Endothelial cell of umbilical vein (primary cell): ENCODE measurements around the gene HECTD4. TPM values are rescaled to one million over a fixed set of nuclear protein-coding genes. Genes with fewer than 3 reads are reported as not detected.

Experiments
- BruUV-seq: library from RNA; stranded (reverse); fragments of 400-500 nt; replicated peaks from 2 replicates; lab custom pipeline; 2021; lab: Mats Ljungman, UMichigan
- CTCF ChIA-PET: fragments of 300-600, 350-600 bp; sonication (Branson Sonifier 250); formaldehyde crosslinking; loops from one replicate; lab custom pipeline; 2021; ENCODE audit warnings: antibody characterized with exemption, inconsistent platforms; lab: Charles Lee
- POLR2A ChIA-PET: fragments of 300-600, 350-600 bp; sonication (Branson Sonifier 250); formaldehyde crosslinking; loops from one replicate; lab custom pipeline; 2021; ENCODE audit warnings: antibody characterized with exemption, inconsistent platforms; lab: Charles Lee
- DNase-seq: peaks from one replicate; pipeline ENCODE4 v3.0.0-alpha.2; 2011; ENCODE audit warnings: low read depth, low spot score
- FAIRE-seq: peaks from 2 replicates; lab custom pipeline; 2011; peaks lifted over from hg19 to GRCh38; lab: Jason Lieb, UNC
- H2AFZ ChIP-seq: 2 replicates; pipeline ENCODE4 v1.6.0; 2012; ENCODE audit warnings: low read depth, low read length, control low read depth, inconsistent platforms
- H3K27ac ChIP-seq: 2 replicates; pipeline ENCODE4 v1.5.1; 2011; ENCODE audit warnings: low read depth, mild to moderate bottlenecking, control low read depth, low read length, moderate library complexity; ENCODE audit not compliant: insufficient read depth
- H3K27me3 ChIP-seq, 2 experiments: 2 replicates each; pipeline versions ENCODE4 v1.6.0 to v1.6.1; 2011; ENCODE audit warnings: low read length in 2 of 2, mixed read lengths in 1 of 2; ENCODE audit not compliant: control insufficient read depth in 2 of 2, insufficient read depth in 2 of 2
- H3K36me3 ChIP-seq, 2 experiments: 2 replicates in 1 of 2; 3 replicates in 1 of 2; pipeline ENCODE4 v1.5.1; 2011; ENCODE audit warnings: low read length in 2 of 2, mild to moderate bottlenecking in 1 of 2, moderate library complexity in 1 of 2; ENCODE audit not compliant: control insufficient read depth in 2 of 2, insufficient read depth in 2 of 2; ENCODE audit errors: extremely low read depth in 1 of 2
- H3K4me1 ChIP-seq: 3 replicates; pipeline ENCODE4 v1.5.1; 2011; ENCODE audit warnings: mild to moderate bottlenecking, low read length; ENCODE audit not compliant: control insufficient read depth, insufficient read depth; ENCODE audit errors: extremely low read depth
- H3K4me2 ChIP-seq: 2 replicates; pipeline ENCODE4 v1.6.1; 2011; ENCODE audit warnings: low read length, control low read depth, mixed read lengths; ENCODE audit not compliant: insufficient read depth
- H3K4me3 ChIP-seq, 3 experiments: fragments of 200-600 bp in 1 of 3; sonication (generic), shearing (Covaris generic) in 1 of 3; replicated peaks in 1 of 3; 2 replicates each; pipeline ENCODE4 v1.5.1; 2011 to 2016; ENCODE audit warnings: control low read depth in 3 of 3, low read length in 3 of 3, mild to moderate bottlenecking in 2 of 3, inconsistent platforms in 1 of 3, low read depth in 1 of 3, moderate library complexity in 1 of 3; ENCODE audit not compliant: insufficient read depth in 1 of 3
- H3K79me2 ChIP-seq: 2 replicates; pipeline ENCODE4 v1.6.0; 2012; ENCODE audit warnings: low read length, inconsistent platforms; ENCODE audit not compliant: control insufficient read depth, insufficient read depth
- H3K9ac ChIP-seq: replicated peaks from 2 replicates; pipeline ENCODE3; 2011; ENCODE audit warnings: low read length, control low read depth; ENCODE audit not compliant: insufficient read depth; ENCODE audit errors: extremely low read depth
- H3K9me1 ChIP-seq: replicated peaks from 3 replicates; pipeline ENCODE4 v1.6.0; 2011; ENCODE audit warnings: mild to moderate bottlenecking, low read length; ENCODE audit not compliant: control insufficient read depth, insufficient read depth; ENCODE audit errors: extremely low read depth
- H3K9me3 ChIP-seq: replicated peaks from 2 replicates; pipeline ENCODE4 v1.5.1; 2012; ENCODE audit warnings: low read length, inconsistent platforms; ENCODE audit not compliant: control insufficient read depth, insufficient read depth
- H4K20me1 ChIP-seq: replicated peaks from 2 replicates; pipeline ENCODE3; 2011; ENCODE audit warnings: mild to moderate bottlenecking, low read length; ENCODE audit not compliant: control insufficient read depth, insufficient read depth; ENCODE audit errors: extremely low read depth
- CTCF ChIP-seq, 2 donors: IDR thresholded peaks; 1 replicate in 1 of 2; 2 replicates in 1 of 2; pipeline ENCODE4 v1.5.1; 2011; ENCODE audit warnings: low read length in 2 of 2, mild to moderate bottlenecking in 2 of 2, moderate library complexity in 2 of 2, control low read depth in 1 of 2, inconsistent platforms in 1 of 2, low read depth in 1 of 2; ENCODE audit not compliant: insufficient read depth in 1 of 2; ENCODE audit errors: extremely low read depth in 1 of 2
- EZH2 ChIP-seq: IDR thresholded peaks from 2 replicates; pipeline ENCODE4 v1.6.1; 2012; ENCODE audit warnings: borderline replicate concordance, low read depth, mild to moderate bottlenecking, moderate library complexity, low read length, inconsistent platforms; ENCODE audit not compliant: severe bottlenecking
- FOS ChIP-seq: IDR thresholded peaks from 2 replicates; pipeline ENCODE4 v1.6.1; 2011; ENCODE audit warnings: mild to moderate bottlenecking, low read length, moderate library complexity, borderline replicate concordance; ENCODE audit not compliant: insufficient read depth
- GATA2 ChIP-seq: IDR thresholded peaks from 2 replicates; pipeline ENCODE4 v1.7.0; 2011; ENCODE audit warnings: low read depth, mild to moderate bottlenecking, moderate library complexity, mixed read lengths, low read length; ENCODE audit not compliant: insufficient read length, insufficient read depth
- JUN ChIP-seq: IDR thresholded peaks from 2 replicates; pipeline ENCODE4 v1.6.1; 2011; ENCODE audit warnings: borderline replicate concordance, low read depth; ENCODE audit not compliant: insufficient read length, insufficient read depth
- MYC ChIP-seq: IDR thresholded peaks from one replicate; pipeline ENCODE4 v1.6.1; 2011; ENCODE audit warnings: mild to moderate bottlenecking, low read depth, low read length
- POLR2A ChIP-seq: IDR thresholded peaks from 2 replicates; pipeline ENCODE4 v1.6.1; 2012; ENCODE audit warnings: low read depth, mild to moderate bottlenecking, control low read depth, low read length
- POLR2AphosphoS5 ChIP-seq: IDR thresholded peaks from 2 replicates; pipeline ENCODE4 v1.6.1; 2012; ENCODE audit warnings: low read depth, mild to moderate bottlenecking, control low read depth, low read length, moderate library complexity; ENCODE audit not compliant: insufficient read depth
- dilution Hi-C: fragments of 300-500 bp; cut with MboI; formaldehyde crosslinking; loops from one replicate; pipeline ENCODE4 v1.15.0; 2019; ENCODE audit warnings: low sequenced_read_pairs; ENCODE audit not compliant: extremely low pct_ligation_motif_present
- intact Hi-C: fragments of 100-400 bp; cut with micrococcal nuclease; formaldehyde crosslinking; loops from one replicate; pipeline ENCODE4 v1.10.0; 2022
- polyA plus RNA-seq, 4 experiments: library from polyadenylated mRNA; depleted of rRNA in 3 of 4; stranded (reverse) in 3 of 4; unstranded in 1 of 4; fragments of >200 nt; gene quantifications; 2 replicates each; pipeline versions ENCODE4 v1.2.1 to v1.2.3, GENCODE V29; 2011 to 2012; ENCODE audit warnings: missing spikeins in 1 of 4
- total RNA-seq: library from RNA; stranded (reverse); gene quantifications from 2 replicates; pipeline ENCODE4 v1.2.3, GENCODE V29; 2021
- TF ChIP-seq, protein P1 (sequence below): IDR thresholded peaks from 2 replicates; pipeline ENCODE4 v1.6.1; 2011; ENCODE audit not compliant: insufficient read depth, insufficient read length

HECTD4 gene
- total and polyA plus RNA-seq, 2 donors (not counting 3 experiments of a cell fraction or from before 2014, with no cell fraction given): 9.7 to 47.7 TPM

GRCh38 chr12:112285600-112286401, 96.4 kb downstream of the HECTD4 start:
- CTCF ChIA-PET: no interaction called here
- H3K9me3 ChIP-seq: no peaks in the 10 kb centered on the region
- no peaks in the 10 kb centered on the region for H3K36me3 ChIP-seq
- BruUV-seq: no TSS peak
- TF ChIP-seq FOS (no peak), POLR2A (no peak), GATA2 (no peak), JUN (no peak), EZH2 (no peak), POLR2AphosphoS5 (no peak), CTCF (IDR thresholded peaks at IDR 0.05; ENCODE audit: extremely low read depth in 1 of 2, insufficient read depth in 1 of 2, low read depth in 1 of 2, low read length in 2 of 2) (no peak), MYC (no peak)
- TF ChIP-seq, protein P1, sequence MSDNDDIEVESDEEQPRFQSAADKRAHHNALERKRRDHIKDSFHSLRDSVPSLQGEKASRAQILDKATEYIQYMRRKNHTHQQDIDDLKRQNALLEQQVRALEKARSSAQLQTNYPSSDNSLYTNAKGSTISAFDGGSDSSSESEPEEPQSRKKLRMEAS: no peak
- no peak overlapping the region for H3K4me3 ChIP-seq
- no peak overlapping the region for H3K27ac ChIP-seq
- H4K20me1 ChIP-seq: no peaks in the 10 kb centered on the region
- FAIRE-seq (no peak), DNase-seq (no peak)
- no peak overlapping the region for H3K9ac ChIP-seq
- dilution Hi-C loops (no loop called here), intact Hi-C loops (no loop called here)
- no peaks in the 10 kb centered on the region for H3K79me2 ChIP-seq
- no peak overlapping the region for H3K4me2 ChIP-seq
- H3K9me1 ChIP-seq: no peaks in the 10 kb centered on the region
- POLR2A ChIA-PET: no interaction called here
- H3K27me3 ChIP-seq: no peaks in the 10 kb centered on the region
- H3K4me1 ChIP-seq: no peaks in the 10 kb centered on the region
- no peak overlapping the region for H2AFZ ChIP-seq
